Spleen (tissue), 7 donors: ENCODE measurements around the gene FAM20A.

Experiments used
- POLR2A ChIP-seq, 3 donors: fragments of 450-650 bp; IDR thresholded peaks; one replicate each; pipeline ENCODE4 v1.5.1; 2017; ENCODE audit warnings: antibody characterized with exemption in 3 of 3, mild to moderate bottlenecking in 1 of 3
- POLR2AphosphoS5 ChIP-seq, 3 donors: sonication (generic); formaldehyde crosslinking; IDR thresholded peaks; one replicate each; pipeline ENCODE4 v1.5.1; 2017; ENCODE audit warnings: antibody characterized with exemption in 3 of 3
- TF ChIP-seq, protein P1 (sequence below), 11 experiments: fragments of 200-600 bp in 7 of 11; fragments of 450-650 bp in 4 of 11; sonication (generic) in 4 of 11; IDR thresholded peaks in 8 of 11; conservative IDR thresholded peaks in 3 of 11; 1 replicate in 7 of 11; 2 replicates in 4 of 11; pipeline versions ENCODE4 v1.4.0 to v1.8.0; 2016 to 2021; ENCODE audit warnings: antibody characterized with exemption in 11 of 11, inconsistent platforms in 4 of 11, mild to moderate bottlenecking in 1 of 11
- donor health status: DM: no; HTN: no; CAD: no; lungs with moderate emphysema.
- donor health status: DM: no; HTN: no; CAD: no.
- donor health status: DM: no; HTN: no; CAD: no.

- TF ChIP-seq POLR2AphosphoS5 (IDR thresholded peaks at IDR 0.05) (no peak), POLR2A (IDR thresholded peaks at IDR 0.05) (no peak)
- TF ChIP-seq, protein P1, sequence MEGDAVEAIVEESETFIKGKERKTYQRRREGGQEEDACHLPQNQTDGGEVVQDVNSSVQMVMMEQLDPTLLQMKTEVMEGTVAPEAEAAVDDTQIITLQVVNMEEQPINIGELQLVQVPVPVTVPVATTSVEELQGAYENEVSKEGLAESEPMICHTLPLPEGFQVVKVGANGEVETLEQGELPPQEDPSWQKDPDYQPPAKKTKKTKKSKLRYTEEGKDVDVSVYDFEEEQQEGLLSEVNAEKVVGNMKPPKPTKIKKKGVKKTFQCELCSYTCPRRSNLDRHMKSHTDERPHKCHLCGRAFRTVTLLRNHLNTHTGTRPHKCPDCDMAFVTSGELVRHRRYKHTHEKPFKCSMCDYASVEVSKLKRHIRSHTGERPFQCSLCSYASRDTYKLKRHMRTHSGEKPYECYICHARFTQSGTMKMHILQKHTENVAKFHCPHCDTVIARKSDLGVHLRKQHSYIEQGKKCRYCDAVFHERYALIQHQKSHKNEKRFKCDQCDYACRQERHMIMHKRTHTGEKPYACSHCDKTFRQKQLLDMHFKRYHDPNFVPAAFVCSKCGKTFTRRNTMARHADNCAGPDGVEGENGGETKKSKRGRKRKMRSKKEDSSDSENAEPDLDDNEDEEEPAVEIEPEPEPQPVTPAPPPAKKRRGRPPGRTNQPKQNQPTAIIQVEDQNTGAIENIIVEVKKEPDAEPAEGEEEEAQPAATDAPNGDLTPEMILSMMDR (IDR thresholded peaks at IDR 0.05 in 8 of 11, conservative IDR thresholded peaks at IDR 0.05 in 3 of 11): no peak
Measured at GRCh38 chr17:68527314-68527713, 73.9 kb downstream of the FAM20A start.
